SH-SY5Y (cell line): Measurements from ENCODE around the gene MRPL50.

Source experiments
- GATA2 ChIP-seq: IDR thresholded peaks from 2 replicates; pipeline ENCODE4 v1.6.1; 2011; ENCODE audit warnings: mild to moderate bottlenecking, low read depth, low read length
- GATA3 ChIP-seq: IDR thresholded peaks from 2 replicates; pipeline ENCODE4 v1.6.1; 2011; ENCODE audit warnings: low read depth, mild to moderate bottlenecking, low read length, moderate library complexity

The MRPL50 gene

DNA sequence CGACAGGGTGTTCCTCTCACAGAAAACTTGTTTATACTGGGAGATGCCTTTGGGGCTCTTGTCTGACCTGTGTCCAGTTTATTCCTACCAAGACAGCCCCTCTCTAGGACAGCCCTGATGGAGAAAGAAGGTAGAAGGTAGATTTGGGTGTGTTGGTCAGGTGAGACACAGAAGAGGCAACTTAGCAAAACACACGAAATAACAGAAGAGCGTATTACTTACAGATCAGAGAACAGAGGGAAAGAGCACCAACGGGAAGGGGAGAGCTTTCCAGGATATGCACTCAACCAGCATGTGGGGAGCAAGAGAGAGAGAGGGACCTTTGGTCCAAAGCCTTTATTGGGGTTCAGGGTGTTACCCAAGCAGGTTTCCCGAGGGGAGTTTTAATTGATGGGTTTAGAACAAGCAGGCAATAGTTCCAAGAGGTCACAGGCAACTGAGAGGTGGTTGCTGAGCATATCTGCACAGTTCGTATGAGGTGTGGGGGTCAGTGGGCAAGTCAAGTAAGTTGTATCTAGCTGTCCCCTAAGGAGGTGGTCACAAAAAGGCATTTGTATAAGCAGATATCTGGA is 45.4 kb downstream of the MRPL50 start:
- TF ChIP-seq GATA2: no peak
- no peak for TF ChIP-seq GATA3

DNA sequence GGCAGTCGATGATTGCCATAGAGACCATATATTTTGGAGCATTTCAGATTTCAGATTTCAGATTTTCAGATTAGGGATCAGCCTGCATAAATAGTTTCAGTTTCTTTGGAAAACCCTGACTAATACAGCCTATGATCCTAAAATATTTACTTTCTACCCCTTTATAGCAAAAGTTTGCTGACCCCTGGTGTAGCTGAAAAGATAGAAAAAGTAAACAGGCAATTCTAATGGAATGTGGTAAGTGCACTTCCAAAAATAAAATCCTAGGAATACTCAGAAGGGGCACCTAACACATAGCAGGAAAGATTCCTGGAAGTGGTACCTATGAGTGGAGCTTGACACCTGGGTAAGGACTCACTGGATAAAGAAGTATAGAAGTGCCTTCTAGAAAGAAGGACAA is 48.1 kb downstream of the MRPL50 start:
- TF ChIP-seq GATA3 (no peak), GATA2 (no peak)

DNA sequence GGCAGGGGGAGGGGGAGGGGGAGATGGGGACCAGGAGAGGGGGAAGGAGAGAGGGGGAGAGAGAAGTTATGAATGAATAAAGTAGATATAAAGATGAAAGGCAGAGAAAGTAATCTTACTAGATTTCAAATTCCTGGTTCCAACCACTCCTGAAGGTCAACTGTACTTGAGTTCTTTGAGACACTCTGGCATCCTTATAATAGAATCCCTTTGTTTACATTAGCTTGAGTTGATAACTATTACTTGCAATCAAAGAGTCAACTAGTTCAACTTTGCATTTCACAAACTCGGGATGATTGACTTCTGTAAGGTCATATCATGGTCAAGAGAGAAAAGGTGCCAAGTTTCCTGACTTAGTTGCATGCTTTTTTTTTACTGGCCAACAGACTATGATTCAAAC is 55.8 kb downstream of the MRPL50 start:
- no peak for TF ChIP-seq GATA2
- TF ChIP-seq GATA3: no peak

DNA sequence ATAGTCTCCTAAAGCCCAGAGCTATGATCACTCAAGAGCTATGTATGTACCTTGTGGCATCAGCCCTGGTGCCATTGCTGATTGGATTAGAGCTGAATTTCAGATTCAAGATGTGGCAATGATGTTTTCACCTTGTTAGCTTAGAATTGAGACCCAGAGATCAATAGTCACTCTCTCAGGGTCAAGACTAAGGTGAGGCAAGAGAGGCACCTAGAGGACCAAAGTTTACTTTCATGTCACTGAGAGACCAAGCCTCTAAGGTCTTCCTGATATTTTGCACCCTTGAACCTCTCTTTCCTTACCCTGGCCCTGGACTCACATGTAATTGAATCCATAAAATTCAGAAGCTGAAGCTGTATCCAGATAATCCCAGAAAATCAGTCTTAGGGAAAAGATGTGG is 56.5 kb downstream of the MRPL50 start:
- TF ChIP-seq GATA3 (no peak), GATA2 (no peak)
